ENCODE results near the gene SEZ6L. TPM values are rescaled to one million over a fixed set of nuclear protein-coding genes. Genes with fewer than 3 reads are reported as not detected.

Gene SEZ6L
- total RNA-seq, 1 donor from 2014 or later = 109 TPM

DNA sequence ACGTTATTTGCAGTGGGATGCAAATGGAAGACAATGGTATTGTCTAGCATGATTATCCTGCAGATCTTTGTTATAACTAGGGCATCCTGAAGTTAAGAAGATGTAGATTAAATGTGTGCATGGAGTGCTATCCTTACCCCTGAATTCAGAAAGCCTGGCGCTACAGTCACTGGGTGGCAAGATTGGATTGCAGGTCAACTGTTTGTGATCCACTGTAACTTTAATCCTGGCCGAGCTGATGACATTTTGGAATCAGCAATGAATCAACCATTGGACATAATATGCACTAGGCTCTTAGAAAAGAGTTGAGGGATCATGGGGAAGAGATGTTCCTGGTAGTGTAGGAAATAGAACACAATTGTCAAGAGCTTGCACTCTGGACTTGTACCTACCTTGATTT, 25.1 kb downstream of the SEZ6L start:
- peaks cover 13% of the 10 kb centered on the region for H3K4me1 Mint-ChIP-seq (ENCODE audit: low read depth, unreplicated experiment)
- peaks cover 5% of the 10 kb centered on the region for H3K36me3 Mint-ChIP-seq (ENCODE audit: unreplicated experiment)
- TF ChIP-seq, protein P1, sequence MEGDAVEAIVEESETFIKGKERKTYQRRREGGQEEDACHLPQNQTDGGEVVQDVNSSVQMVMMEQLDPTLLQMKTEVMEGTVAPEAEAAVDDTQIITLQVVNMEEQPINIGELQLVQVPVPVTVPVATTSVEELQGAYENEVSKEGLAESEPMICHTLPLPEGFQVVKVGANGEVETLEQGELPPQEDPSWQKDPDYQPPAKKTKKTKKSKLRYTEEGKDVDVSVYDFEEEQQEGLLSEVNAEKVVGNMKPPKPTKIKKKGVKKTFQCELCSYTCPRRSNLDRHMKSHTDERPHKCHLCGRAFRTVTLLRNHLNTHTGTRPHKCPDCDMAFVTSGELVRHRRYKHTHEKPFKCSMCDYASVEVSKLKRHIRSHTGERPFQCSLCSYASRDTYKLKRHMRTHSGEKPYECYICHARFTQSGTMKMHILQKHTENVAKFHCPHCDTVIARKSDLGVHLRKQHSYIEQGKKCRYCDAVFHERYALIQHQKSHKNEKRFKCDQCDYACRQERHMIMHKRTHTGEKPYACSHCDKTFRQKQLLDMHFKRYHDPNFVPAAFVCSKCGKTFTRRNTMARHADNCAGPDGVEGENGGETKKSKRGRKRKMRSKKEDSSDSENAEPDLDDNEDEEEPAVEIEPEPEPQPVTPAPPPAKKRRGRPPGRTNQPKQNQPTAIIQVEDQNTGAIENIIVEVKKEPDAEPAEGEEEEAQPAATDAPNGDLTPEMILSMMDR (IDR thresholded peaks at IDR 0.05; ENCODE audit: partially characterized antibody, unreplicated experiment) = no peak
- no peak overlapping the region for H3K4me3 Mint-ChIP-seq (ENCODE audit: unreplicated experiment)
- H3K27me3 Mint-ChIP-seq (ENCODE audit: unreplicated experiment) = no peaks in the 10 kb centered on the region
- peaks cover 5% of the 10 kb centered on the region for H3K9me3 Mint-ChIP-seq (ENCODE audit: unreplicated experiment)
- DNase-seq = no peak
- H3K27ac Mint-ChIP-seq (ENCODE audit: unreplicated experiment) = no peak overlapping the region

DNA sequence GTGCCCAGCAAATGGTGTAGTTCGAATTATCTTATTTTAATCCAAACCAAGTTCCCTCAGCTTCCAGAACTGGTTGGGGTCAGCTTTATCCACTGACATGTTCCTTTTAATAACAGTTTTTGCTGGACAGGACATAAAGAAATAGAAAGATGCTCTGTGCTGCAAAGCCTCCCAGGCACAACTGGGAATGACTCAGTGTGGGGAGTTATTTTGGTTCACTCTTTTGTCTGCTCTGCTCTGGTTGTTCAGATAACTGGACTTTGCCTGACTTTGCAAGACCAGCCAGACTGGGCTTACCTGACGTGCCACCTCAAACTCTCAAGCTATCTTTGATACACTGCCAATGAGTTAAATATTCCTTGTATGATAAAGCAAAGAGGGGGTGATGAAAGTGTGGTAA, 25.6 kb downstream of the SEZ6L start:
- H3K36me3 Mint-ChIP-seq (ENCODE audit: unreplicated experiment) = peaks cover 5% of the 10 kb centered on the region
- H3K9me3 Mint-ChIP-seq (ENCODE audit: unreplicated experiment) = peaks cover 5% of the 10 kb centered on the region
- H3K27ac Mint-ChIP-seq (ENCODE audit: unreplicated experiment) = no peak overlapping the region
- no peak for DNase-seq
- peaks cover 13% of the 10 kb centered on the region for H3K4me1 Mint-ChIP-seq (ENCODE audit: low read depth, unreplicated experiment)
- H3K4me3 Mint-ChIP-seq (ENCODE audit: unreplicated experiment) = no peak overlapping the region
- no peaks in the 10 kb centered on the region for H3K27me3 Mint-ChIP-seq (ENCODE audit: unreplicated experiment)
- TF ChIP-seq, protein P1 (IDR thresholded peaks at IDR 0.05; ENCODE audit: partially characterized antibody, unreplicated experiment) = no peak

DNA sequence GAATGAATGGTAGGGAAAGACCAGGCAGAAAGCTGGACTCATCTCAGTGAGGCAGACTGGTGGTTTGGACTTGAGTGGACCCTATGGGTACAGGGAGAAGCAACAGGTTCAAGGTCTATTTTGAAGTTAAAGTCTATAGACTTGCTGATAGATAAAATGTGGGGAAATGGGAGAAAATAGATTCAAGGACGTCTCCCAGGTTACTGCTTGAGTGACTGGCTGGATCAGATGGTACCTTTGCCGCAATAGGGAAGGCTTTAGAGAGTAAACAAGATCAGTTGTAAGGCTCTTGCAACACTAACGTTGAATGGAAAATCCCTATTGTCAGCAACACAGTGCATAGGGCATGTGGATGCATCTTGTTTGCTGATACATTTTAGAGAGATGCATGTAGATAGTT, 27.4 kb downstream of the SEZ6L start:
- DNase-seq = no peak
- Mint-ChIP-seq H3K4me3 (ENCODE audit: unreplicated experiment) (no peak overlapping the region), H3K9me3 (ENCODE audit: unreplicated experiment) (peaks cover 3% of the 10 kb centered on the region), H3K27ac (ENCODE audit: unreplicated experiment) (no peak overlapping the region), H3K36me3 (ENCODE audit: unreplicated experiment) (peaks cover 5% of the 10 kb centered on the region), H3K4me1 (ENCODE audit: low read depth, unreplicated experiment) (peaks cover 13% of the 10 kb centered on the region), H3K27me3 (ENCODE audit: unreplicated experiment) (no peaks in the 10 kb centered on the region)
- TF ChIP-seq, protein P1 (IDR thresholded peaks at IDR 0.05; ENCODE audit: partially characterized antibody, unreplicated experiment) = no peak

DNA sequence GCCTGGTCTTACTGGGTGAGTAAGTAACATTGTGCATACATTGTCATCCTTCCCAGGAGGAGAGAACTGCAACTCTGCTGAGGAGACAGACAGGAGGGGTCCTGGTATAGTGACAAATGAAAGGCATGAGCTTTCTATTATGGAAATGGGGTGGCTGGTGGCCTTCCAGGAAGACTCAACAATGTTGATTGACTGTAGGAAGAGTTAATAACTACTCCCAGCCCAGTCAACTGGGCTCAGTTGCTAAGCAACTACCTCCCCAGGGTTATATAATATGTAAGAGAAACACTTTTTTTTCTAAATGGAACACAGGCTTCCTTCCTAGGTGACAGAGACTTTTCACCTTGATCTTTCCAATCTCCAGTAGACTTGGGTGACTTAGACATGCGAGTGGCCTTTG, 28.2 kb downstream of the SEZ6L start:
- DNase-seq = no peak
- H3K27me3 Mint-ChIP-seq (ENCODE audit: unreplicated experiment) = peaks cover under 1% of the 10 kb centered on the region
- no peaks in the 10 kb centered on the region for H3K36me3 Mint-ChIP-seq (ENCODE audit: unreplicated experiment)
- TF ChIP-seq, protein P1 (IDR thresholded peaks at IDR 0.05; ENCODE audit: partially characterized antibody, unreplicated experiment) = no peak
- peaks cover 3% of the 10 kb centered on the region for H3K9me3 Mint-ChIP-seq (ENCODE audit: unreplicated experiment)
- H3K27ac Mint-ChIP-seq (ENCODE audit: unreplicated experiment) = no peak overlapping the region
- H3K4me3 Mint-ChIP-seq (ENCODE audit: unreplicated experiment) = no peak overlapping the region
- H3K4me1 Mint-ChIP-seq (ENCODE audit: low read depth, unreplicated experiment) = peaks cover 13% of the 10 kb centered on the region

DNA sequence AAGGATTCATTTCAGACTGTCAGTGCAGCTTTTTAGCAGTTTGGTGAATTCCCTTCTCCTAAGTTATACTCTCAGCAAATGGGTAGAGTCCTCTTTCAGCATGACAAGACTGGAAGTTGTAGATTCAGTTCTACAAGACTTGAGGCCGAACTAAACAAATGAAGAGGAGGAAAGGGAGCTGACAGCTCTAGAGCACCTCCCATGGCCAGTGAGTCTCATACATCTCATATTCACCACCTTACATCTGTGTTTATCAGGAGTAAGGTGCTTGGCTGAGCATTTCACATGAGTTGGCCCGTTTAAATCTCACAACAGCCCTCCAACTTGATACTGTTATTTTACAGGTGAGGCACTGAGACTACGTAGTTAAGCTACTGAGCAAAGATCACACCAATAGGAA, 30.4 kb downstream of the SEZ6L start:
- peaks cover 13% of the 10 kb centered on the region for H3K4me1 Mint-ChIP-seq (ENCODE audit: low read depth, unreplicated experiment)
- peaks cover 2% of the 10 kb centered on the region for H3K27me3 Mint-ChIP-seq (ENCODE audit: unreplicated experiment)
- H3K9me3 Mint-ChIP-seq (ENCODE audit: unreplicated experiment) = peaks cover 3% of the 10 kb centered on the region
- H3K4me3 Mint-ChIP-seq (ENCODE audit: unreplicated experiment) = no peak overlapping the region
- TF ChIP-seq, protein P1 (IDR thresholded peaks at IDR 0.05; ENCODE audit: partially characterized antibody, unreplicated experiment) = no peak
- H3K36me3 Mint-ChIP-seq (ENCODE audit: unreplicated experiment) = no peaks in the 10 kb centered on the region
- no peak overlapping the region for H3K27ac Mint-ChIP-seq (ENCODE audit: unreplicated experiment)
- DNase-seq = no peak
